Adrenal gland (tissue), 12 donors: ENCODE data around the gene FGG. TPM values are rescaled to one million over a fixed set of nuclear protein-coding genes. Genes with fewer than 3 reads are reported as not detected.

ENCODE experiments used
- DNase-seq, 7 donors: peaks; one replicate each; pipeline ENCODE4 v3.0.0-alpha.2; 2019 to 2020
- H3K27ac ChIP-seq, 5 donors: fragments of 200-600 bp; sonication (generic) in 4 of 5; 1 replicate in 3 of 5; 2 replicates in 2 of 5; pipeline versions ENCODE4 v1.5.1 to v1.8.0; 2016 to 2020; ENCODE audit warnings: mild to moderate bottlenecking in 1 of 5
- H3K27me3 ChIP-seq: fragments of 200-600 bp; 2 replicates; pipeline ENCODE4 v1.8.0; 2021
- H3K36me3 ChIP-seq, 2 donors: fragments of 200-600 bp; replicated peaks in 1 of 2; 1 replicate in 1 of 2; 2 replicates in 1 of 2; pipeline versions ENCODE4 v1.5.1 to v1.8.0; 2018 to 2022
- H3K4me1 ChIP-seq, 2 donors: fragments of 200-600 bp; replicated peaks in 1 of 2; 1 replicate in 1 of 2; 2 replicates in 1 of 2; pipeline versions ENCODE4 v1.5.1 to v1.8.0; 2018 to 2021
- H3K4me3 ChIP-seq, 4 donors: fragments of 200-600 bp; sonication (generic) in 3 of 4; one replicate each; pipeline ENCODE4 v1.5.1; 2016 to 2018
- H3K9me3 ChIP-seq, 3 donors: fragments of 200-600 bp; sonication (generic) in 1 of 3; replicated peaks in 1 of 3; 1 replicate in 2 of 3; 2 replicates in 1 of 3; pipeline versions ENCODE4 v1.5.1 to v1.8.0; 2016 to 2021
- CTCF ChIP-seq, 6 experiments: fragments of 450-650 bp in 4 of 6; fragments of 200-600 bp in 2 of 6; sonication (generic) in 1 of 6; IDR thresholded peaks; 1 replicate in 5 of 6; 2 replicates in 1 of 6; pipeline versions ENCODE4 v1.5.1 to v1.8.0; 2016 to 2021; ENCODE audit warnings: antibody characterized with exemption in 6 of 6, mild to moderate bottlenecking in 2 of 6, moderate library complexity in 1 of 6
- POLR2A ChIP-seq, 2 donors: fragments of 450-650 bp; IDR thresholded peaks; one replicate each; pipeline ENCODE4 v1.6.1; 2017; ENCODE audit warnings: antibody characterized with exemption in 2 of 2, mild to moderate bottlenecking in 2 of 2, moderate library complexity in 1 of 2
- WGBS, 4 donors: extraction: QIAGEN DNeasy Blood & Tissue Kit in 2 of 4; methylation state at CpG; one replicate each; pipeline versions ENCODE4 v1.1.5 to v1.1.7; 2013 to 2017; 5-methylcytosine and 5-hydroxymethylcytosine counted together
- intact Hi-C, 2 donors: fragments of 100-400 bp; cut with DNase I; formaldehyde crosslinking; loops; one replicate each; pipeline versions ENCODE4 v1.14.1 to v1.15.0; 2022 to 2023
- polyA plus RNA-seq, 3 donors: library from polyadenylated mRNA; stranded (reverse); fragments of 200-250 nt in 2 of 3; fragments of 350-450 nt in 1 of 3; fragmentation: Illumina TruSeq in 1 of 3; extraction: RNeasy Lipid Tissue Mini Kit (QIAGEN cat#74804) in 1 of 3; gene quantifications; one replicate each; pipeline ENCODE4 v1.2.3, GENCODE V29; 2013 to 2014
- total RNA-seq, 9 donors: library from RNA; depleted of rRNA in 4 of 9; stranded (reverse); fragments of >200 nt in 4 of 9; fragments of 120-200 nt in 1 of 9; fragmentation: NEBNext Ultra II Directional in 1 of 9; extraction: Animal tissue kit (Norgen Biotek cat#: 25700) in 1 of 9; gene quantifications; one replicate each; pipeline versions ENCODE4 v1.1.0 to v1.2.4, GENCODE V29; 2013 to 2023
- donor health status: healthy with polysubstance abuse.
- donor health status: Bipolar disorder and iron deficiency.
- donor health status: DM: yes; HTN: yes; CAD: no.
- donor health status: DM: no; HTN: no; CAD: no.
- donor health status: DM: no; HTN: no; CAD: no.
- donor health status: DM: yes; HTN: yes; CAD: no.

Gene FGG
- total and polyA plus RNA-seq, 12 donors: 1.7 to 71.2 (median 11.2) TPM; not detected in 1

GRCh38 chr4:154617820-154618317 is 5.4 kb upstream of the FGG start:
- no peak for TF ChIP-seq POLR2A (IDR thresholded peaks at IDR 0.05)
- TF ChIP-seq CTCF (IDR thresholded peaks at IDR 0.05): no peak
- intact Hi-C loops: no loop called here
- Histone ChIP-seq H3K27ac (no peak overlapping the region), H3K4me1 (no peaks in the 10 kb centered on the region), H3K4me3 (no peak overlapping the region), H3K36me3 (no peaks in the 10 kb centered on the region), H3K27me3 (no peaks in the 10 kb centered on the region), H3K9me3 (no peaks in the 10 kb centered on the region)
- DNase-seq: no peak
- 64 to 71% (median 68%) methylated on average over 5 of the region's 5 CpGs for WGBS, 4 donors

DNA sequence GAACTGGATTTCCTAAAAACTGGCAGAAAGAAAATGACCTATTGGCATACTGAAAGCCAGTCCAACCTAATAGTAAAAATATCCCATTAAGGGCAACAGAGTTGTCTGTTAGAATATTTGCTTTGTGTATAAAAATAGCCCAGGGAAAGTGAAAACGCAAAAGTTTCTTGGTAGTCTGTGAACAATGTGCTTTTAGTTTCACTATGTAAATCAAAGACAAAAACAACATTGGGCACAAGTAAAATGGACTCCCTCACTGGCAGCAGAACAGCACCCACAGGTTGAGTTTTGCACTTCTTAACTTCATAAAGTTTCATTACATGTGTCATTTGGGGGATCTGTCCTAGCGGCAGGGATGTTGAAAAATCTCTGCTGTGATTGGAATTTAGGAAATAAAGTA is 4.3 kb upstream of the FGG start:
- no peaks in the 10 kb centered on the region for H3K27me3 ChIP-seq
- 55 to 60% (median 56%) methylated on average over 2 of the region's 2 CpGs for WGBS, 4 donors
- intact Hi-C loops: no loop called here
- no peak for TF ChIP-seq POLR2A (IDR thresholded peaks at IDR 0.05)
- no peak for TF ChIP-seq CTCF (IDR thresholded peaks at IDR 0.05)
- DNase-seq: no peak
- no peaks in the 10 kb centered on the region for H3K4me1 ChIP-seq
- H3K4me3 ChIP-seq: no peak overlapping the region
- H3K36me3 ChIP-seq: no peaks in the 10 kb centered on the region
- H3K27ac ChIP-seq: no peak overlapping the region
- H3K9me3 ChIP-seq: no peaks in the 10 kb centered on the region

- no peaks in the 10 kb centered on the region for H3K9me3 ChIP-seq
- DNase-seq: no peak
- 37 to 53% (median 44%) methylated on average over 4 of the region's 4 CpGs for WGBS, 4 donors
- no peak overlapping the region for H3K27ac ChIP-seq
- no peaks in the 10 kb centered on the region for H3K36me3 ChIP-seq
- intact Hi-C loops: no loop called here
- H3K4me3 ChIP-seq: no peak overlapping the region
- TF ChIP-seq POLR2A (IDR thresholded peaks at IDR 0.05): no peak
- no peak for TF ChIP-seq CTCF (IDR thresholded peaks at IDR 0.05)
- no peaks in the 10 kb centered on the region for H3K27me3 ChIP-seq
- no peaks in the 10 kb centered on the region for H3K4me1 ChIP-seq
These were observed 3.8 kb upstream of the FGG start for GRCh38 chr4:154616287-154616686.

DNA sequence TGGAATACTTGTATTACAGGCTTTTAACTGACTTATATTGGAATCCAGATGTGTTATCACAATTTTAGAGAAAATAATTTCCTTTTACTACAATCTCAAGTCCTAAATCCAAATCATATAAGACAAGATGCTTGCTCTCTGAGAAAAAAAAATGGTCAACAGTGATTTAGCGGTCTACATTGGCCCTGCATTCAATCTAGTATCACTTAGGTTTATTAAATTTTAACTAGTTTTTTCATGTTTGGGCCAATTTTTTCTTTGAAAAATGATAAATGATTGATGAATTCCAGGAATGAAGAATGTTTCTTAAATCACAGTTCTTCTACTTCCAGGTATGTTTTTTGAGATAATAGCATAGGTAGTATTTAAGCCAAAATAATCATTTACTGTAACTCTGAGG is 2.8 kb upstream of the FGG start:
- Histone ChIP-seq H3K27me3 (no peaks in the 10 kb centered on the region), H3K27ac (no peak overlapping the region), H3K36me3 (no peaks in the 10 kb centered on the region), H3K4me3 (no peak overlapping the region), H3K9me3 (no peaks in the 10 kb centered on the region), H3K4me1 (no peaks in the 10 kb centered on the region)
- 86 to 91% (median 89%) methylated on average over 1 of the region's 1 CpG for WGBS, 4 donors
- intact Hi-C loops: no loop called here
- DNase-seq: no peak
- TF ChIP-seq POLR2A (IDR thresholded peaks at IDR 0.05) (no peak), CTCF (IDR thresholded peaks at IDR 0.05) (no peak)
